K562 (cell line): Measurements from ENCODE around the gene MAD1L1. TPM values are rescaled to one million over a fixed set of nuclear protein-coding genes. Genes with fewer than 3 reads are reported as not detected.

Experiments used
- DPF2 ChIP-seq: fragments of 450-650 bp; IDR thresholded peaks from 2 replicates; pipeline ENCODE4 v1.6.1; 2016
- ELF2 ChIP-seq: fragments of 250-450 bp; sonication (Bioruptor Pico); IDR thresholded peaks from 2 replicates; pipeline ENCODE4 v1.5.0; 2021; ENCODE audit warnings: mild to moderate bottlenecking
- FOSL1 ChIP-seq: fragments of 200-800 bp; sonication (Bioruptor generic); conservative IDR thresholded peaks from 2 replicates; pipeline ENCODE4 v1.6.1; 2016; ENCODE audit warnings: missing genetic modification characterization, missing compliant biosample characterization
- HMGN3 ChIP-seq: IDR thresholded peaks from 2 replicates; pipeline ENCODE4 v1.6.1; 2011; ENCODE audit warnings: borderline replicate concordance, low read depth, mild to moderate bottlenecking, mixed read lengths, low read length; ENCODE audit not compliant: insufficient read length; ENCODE audit errors: extremely low read depth
- KDM5B ChIP-seq: fragments of 200-600 bp; sonication (generic); IDR thresholded peaks from 2 replicates; pipeline ENCODE4 v1.6.1; 2012; ENCODE audit warnings: low read depth, mild to moderate bottlenecking, moderate library complexity, low read length, control low read depth, inconsistent platforms; ENCODE audit not compliant: insufficient replicate concordance
- MEF2A ChIP-seq: IDR thresholded peaks from 2 replicates; pipeline ENCODE4 v1.6.1; 2011; ENCODE audit warnings: low read depth, mild to moderate bottlenecking, low read length, moderate library complexity; ENCODE audit not compliant: control insufficient read depth
- POLR2AphosphoS5 ChIP-seq: IDR thresholded peaks from 2 replicates; pipeline ENCODE4 v1.6.1; 2011; ENCODE audit warnings: mild to moderate bottlenecking, low read depth, low read length, moderate library complexity; ENCODE audit not compliant: control insufficient read depth, insufficient read depth
- PTBP1 ChIP-seq: fragments of 200-400 bp; formaldehyde crosslinking; IDR thresholded peaks from 2 replicates; pipeline ENCODE4 v1.6.1; 2017; ENCODE audit warnings: low read depth, low read length
- STAT5B ChIP-seq: fragments of 250-450 bp; sonication (Bioruptor Pico); IDR thresholded peaks from 2 replicates; pipeline ENCODE4 v1.8.0; 2021; ENCODE audit warnings: mild to moderate bottlenecking, inconsistent platforms
- SUPT5H ChIP-seq: fragments of 450-650 bp; IDR thresholded peaks from 2 replicates; pipeline ENCODE4 v1.6.1; 2016
- ZBTB7A ChIP-seq: IDR thresholded peaks from 2 replicates; pipeline ENCODE4 v1.6.1; 2011; ENCODE audit warnings: low read depth, mild to moderate bottlenecking, low read length, moderate library complexity, borderline replicate concordance; ENCODE audit not compliant: control insufficient read depth
- ZNF253 ChIP-seq: fragments of 250-450 bp; sonication (Bioruptor Pico); conservative IDR thresholded peaks from 2 replicates; pipeline ENCODE4 v1.6.1; 2021; ENCODE audit warnings: mild to moderate bottlenecking
- ZSCAN32 ChIP-seq: fragments of 450-650 bp; formaldehyde crosslinking; IDR thresholded peaks from 2 replicates; pipeline ENCODE4 v1.4.0; 2020; ENCODE audit warnings: mild to moderate bottlenecking, moderate library complexity
- polyA plus RNA-seq, 8 experiments: library from polyadenylated mRNA; depleted of rRNA in 4 of 8; stranded (reverse) in 5 of 8; unstranded in 3 of 8; fragments of >200 nt; fragmentation: Nextera tagmentation in 2 of 8; fragmentation: Illumina TruSeq in 1 of 8; extraction: Ambion mirVana in 2 of 8; extraction: Trizol in 1 of 8; gene quantifications; 2 replicates each; pipeline versions ENCODE4 v1.2.1 to v1.2.3, GENCODE V29; 2011 to 2014; ENCODE audit warnings: inconsistent platforms in 1 of 8, missing spikeins in 1 of 8
- total RNA-seq, 7 experiments: library from RNA; depleted of rRNA in 6 of 7; stranded (reverse); fragments of >200 nt in 6 of 7; fragmentation: Illumina TruSeq in 2 of 7; extraction: Trizol in 2 of 7; gene quantifications; 2 replicates each; pipeline versions ENCODE4 v1.2.1 to v1.2.3, GENCODE V29; 2011 to 2021; ENCODE audit warnings: low replicate concordance in 1 of 7
- TF ChIP-seq, protein P1 (sequence below): fragments of 200-400 bp; formaldehyde crosslinking; IDR thresholded peaks from 2 replicates; pipeline ENCODE4 v1.6.1; 2017; ENCODE audit warnings: mild to moderate bottlenecking, low read depth, low read length, moderate library complexity
- TF ChIP-seq, protein P2 (sequence below), 2 experiments: fragments of 450-650 bp in 1 of 2; sonication (generic) in 1 of 2; formaldehyde crosslinking; conservative IDR thresholded peaks; 2 replicates each; pipeline versions ENCODE4 v1.4.0 to v1.8.1; 2020 to 2022; ENCODE audit warnings: mild to moderate bottlenecking in 1 of 2, missing genetic modification reagents in 1 of 2
- TF ChIP-seq, protein P3 (sequence below): conservative IDR thresholded peaks from 2 replicates; pipeline ENCODE4 v1.6.1; 2011; ENCODE audit warnings: low read depth, mild to moderate bottlenecking, low read length; ENCODE audit not compliant: control insufficient read depth
- TF ChIP-seq, protein P4 (sequence below): sonication (generic); formaldehyde crosslinking; IDR thresholded peaks from 2 replicates; pipeline ENCODE4 v1.8.0; 2023; ENCODE audit warnings: missing genetic modification reagents, mild to moderate bottlenecking, borderline replicate concordance

Gene MAD1L1
- total and polyA plus RNA-seq, 9 of the 15 experiments (the other 6 are each of a cell fraction or from before 2014, with no cell fraction given) = 1.7 to 89.7 (median 18.0) TPM

DNA sequence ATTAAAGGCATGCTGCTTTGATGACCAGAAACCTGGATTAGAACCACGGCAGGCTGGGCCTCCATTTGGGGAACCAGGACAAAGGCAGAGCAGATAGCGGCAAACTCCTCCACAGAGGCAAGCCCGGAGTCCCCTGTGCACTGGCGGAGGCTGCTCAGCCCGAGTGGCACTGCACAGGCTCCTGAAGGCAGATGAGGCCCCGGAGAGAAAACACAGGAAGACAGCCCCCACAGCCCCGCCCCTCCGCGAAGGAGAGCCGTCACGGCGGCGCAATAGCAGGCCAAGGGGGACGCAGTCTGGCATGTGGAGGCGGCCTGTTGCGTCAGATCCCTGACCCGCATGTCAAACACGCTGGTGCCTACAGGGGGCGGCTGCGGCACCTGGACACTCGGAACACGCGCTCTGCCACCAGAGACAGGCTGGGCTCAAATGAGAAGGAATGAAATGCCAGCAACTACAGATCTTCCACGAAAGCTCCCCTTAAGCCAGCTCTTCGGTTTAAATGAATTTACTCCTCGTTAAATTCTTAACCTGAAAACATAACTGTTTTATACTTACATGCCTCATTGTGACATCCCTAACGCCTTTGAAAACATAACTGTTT lies 128.5 kb downstream of the MAD1L1 start (continued):
- TF ChIP-seq, protein P1, sequence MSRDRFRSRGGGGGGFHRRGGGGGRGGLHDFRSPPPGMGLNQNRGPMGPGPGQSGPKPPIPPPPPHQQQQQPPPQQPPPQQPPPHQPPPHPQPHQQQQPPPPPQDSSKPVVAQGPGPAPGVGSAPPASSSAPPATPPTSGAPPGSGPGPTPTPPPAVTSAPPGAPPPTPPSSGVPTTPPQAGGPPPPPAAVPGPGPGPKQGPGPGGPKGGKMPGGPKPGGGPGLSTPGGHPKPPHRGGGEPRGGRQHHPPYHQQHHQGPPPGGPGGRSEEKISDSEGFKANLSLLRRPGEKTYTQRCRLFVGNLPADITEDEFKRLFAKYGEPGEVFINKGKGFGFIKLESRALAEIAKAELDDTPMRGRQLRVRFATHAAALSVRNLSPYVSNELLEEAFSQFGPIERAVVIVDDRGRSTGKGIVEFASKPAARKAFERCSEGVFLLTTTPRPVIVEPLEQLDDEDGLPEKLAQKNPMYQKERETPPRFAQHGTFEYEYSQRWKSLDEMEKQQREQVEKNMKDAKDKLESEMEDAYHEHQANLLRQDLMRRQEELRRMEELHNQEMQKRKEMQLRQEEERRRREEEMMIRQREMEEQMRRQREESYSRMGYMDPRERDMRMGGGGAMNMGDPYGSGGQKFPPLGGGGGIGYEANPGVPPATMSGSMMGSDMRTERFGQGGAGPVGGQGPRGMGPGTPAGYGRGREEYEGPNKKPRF = no peak
- TF ChIP-seq MEF2A (no peak), ZBTB7A (peak; percentile 65; the same call in 1 of the 2 replicates), STAT5B (CRISPR knock-in tag) (no peak), ZNF253 (CRISPR knock-in tag) (no peak), POLR2AphosphoS5 (peak; percentile 22; the same call in 1 of the 2 replicates), HMGN3 (peak; percentile 91), ZSCAN32 (peak; percentile 89), DPF2 (peak; percentile 62; the same call in 1 of the 2 replicates), SUPT5H (peak; percentile 57; the same call in 1 of the 2 replicates), PTBP1 (no peak), KDM5B (peak; percentile 54), FOSL1 (tag) (peak; percentile 36; the same call in 1 of the 2 replicates), ELF2 (CRISPR knock-in tag) (no peak)
- TF ChIP-seq, protein P2, sequence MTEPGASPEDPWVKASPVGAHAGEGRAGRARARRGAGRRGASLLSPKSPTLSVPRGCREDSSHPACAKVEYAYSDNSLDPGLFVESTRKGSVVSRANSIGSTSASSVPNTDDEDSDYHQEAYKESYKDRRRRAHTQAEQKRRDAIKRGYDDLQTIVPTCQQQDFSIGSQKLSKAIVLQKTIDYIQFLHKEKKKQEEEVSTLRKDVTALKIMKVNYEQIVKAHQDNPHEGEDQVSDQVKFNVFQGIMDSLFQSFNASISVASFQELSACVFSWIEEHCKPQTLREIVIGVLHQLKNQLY (CRISPR knock-in tag; conservative IDR thresholded peaks at IDR 0.05) = no peak
- TF ChIP-seq, protein P3, sequence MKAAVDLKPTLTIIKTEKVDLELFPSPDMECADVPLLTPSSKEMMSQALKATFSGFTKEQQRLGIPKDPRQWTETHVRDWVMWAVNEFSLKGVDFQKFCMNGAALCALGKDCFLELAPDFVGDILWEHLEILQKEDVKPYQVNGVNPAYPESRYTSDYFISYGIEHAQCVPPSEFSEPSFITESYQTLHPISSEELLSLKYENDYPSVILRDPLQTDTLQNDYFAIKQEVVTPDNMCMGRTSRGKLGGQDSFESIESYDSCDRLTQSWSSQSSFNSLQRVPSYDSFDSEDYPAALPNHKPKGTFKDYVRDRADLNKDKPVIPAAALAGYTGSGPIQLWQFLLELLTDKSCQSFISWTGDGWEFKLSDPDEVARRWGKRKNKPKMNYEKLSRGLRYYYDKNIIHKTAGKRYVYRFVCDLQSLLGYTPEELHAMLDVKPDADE = peak; percentile 57; the same call in 1 of the 2 replicates
- TF ChIP-seq, protein P4, sequence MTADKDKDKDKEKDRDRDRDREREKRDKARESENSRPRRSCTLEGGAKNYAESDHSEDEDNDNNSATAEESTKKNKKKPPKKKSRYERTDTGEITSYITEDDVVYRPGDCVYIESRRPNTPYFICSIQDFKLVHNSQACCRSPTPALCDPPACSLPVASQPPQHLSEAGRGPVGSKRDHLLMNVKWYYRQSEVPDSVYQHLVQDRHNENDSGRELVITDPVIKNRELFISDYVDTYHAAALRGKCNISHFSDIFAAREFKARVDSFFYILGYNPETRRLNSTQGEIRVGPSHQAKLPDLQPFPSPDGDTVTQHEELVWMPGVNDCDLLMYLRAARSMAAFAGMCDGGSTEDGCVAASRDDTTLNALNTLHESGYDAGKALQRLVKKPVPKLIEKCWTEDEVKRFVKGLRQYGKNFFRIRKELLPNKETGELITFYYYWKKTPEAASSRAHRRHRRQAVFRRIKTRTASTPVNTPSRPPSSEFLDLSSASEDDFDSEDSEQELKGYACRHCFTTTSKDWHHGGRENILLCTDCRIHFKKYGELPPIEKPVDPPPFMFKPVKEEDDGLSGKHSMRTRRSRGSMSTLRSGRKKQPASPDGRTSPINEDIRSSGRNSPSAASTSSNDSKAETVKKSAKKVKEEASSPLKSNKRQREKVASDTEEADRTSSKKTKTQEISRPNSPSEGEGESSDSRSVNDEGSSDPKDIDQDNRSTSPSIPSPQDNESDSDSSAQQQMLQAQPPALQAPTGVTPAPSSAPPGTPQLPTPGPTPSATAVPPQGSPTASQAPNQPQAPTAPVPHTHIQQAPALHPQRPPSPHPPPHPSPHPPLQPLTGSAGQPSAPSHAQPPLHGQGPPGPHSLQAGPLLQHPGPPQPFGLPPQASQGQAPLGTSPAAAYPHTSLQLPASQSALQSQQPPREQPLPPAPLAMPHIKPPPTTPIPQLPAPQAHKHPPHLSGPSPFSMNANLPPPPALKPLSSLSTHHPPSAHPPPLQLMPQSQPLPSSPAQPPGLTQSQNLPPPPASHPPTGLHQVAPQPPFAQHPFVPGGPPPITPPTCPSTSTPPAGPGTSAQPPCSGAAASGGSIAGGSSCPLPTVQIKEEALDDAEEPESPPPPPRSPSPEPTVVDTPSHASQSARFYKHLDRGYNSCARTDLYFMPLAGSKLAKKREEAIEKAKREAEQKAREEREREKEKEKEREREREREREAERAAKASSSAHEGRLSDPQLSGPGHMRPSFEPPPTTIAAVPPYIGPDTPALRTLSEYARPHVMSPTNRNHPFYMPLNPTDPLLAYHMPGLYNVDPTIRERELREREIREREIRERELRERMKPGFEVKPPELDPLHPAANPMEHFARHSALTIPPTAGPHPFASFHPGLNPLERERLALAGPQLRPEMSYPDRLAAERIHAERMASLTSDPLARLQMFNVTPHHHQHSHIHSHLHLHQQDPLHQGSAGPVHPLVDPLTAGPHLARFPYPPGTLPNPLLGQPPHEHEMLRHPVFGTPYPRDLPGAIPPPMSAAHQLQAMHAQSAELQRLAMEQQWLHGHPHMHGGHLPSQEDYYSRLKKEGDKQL (CRISPR knock-in tag) = no peak
